Measurements from ENCODE around the gene WNT10A.

The WNT10A gene

DNA sequence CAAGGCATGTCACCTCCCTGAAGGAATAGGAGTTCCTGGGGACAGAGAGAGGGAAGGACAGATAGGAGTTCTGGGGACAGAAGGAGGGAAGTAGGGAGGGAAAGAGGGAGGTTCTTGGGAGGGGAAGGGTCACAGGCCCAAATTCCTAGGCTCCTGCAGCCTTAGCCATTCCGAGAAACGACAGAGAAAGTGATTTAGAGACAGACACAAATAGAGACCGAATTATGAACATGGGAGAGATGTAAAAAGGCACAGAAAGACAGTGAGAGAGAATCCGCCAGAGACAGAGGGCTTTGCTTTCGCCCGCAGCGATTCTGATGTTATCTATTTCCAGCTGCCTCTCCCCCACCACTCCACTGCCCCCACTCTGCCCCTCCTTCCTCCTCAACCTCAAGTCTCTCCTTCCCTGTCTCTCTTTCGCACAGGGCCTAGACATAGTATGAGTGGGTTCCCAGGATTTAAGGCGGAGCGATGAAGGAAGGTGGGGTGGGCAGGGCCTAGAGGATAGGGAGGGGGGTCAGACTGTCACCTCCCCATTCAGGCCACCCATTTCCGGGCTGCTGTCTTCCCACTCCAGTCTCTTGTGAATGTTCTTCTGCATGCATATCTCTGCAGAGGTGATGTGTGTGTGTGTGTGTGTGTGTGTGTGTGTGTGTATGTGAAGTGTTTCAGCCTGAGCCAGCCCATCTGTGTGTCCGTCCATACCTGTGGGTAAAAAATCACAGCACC lies 24.3 kb upstream of the WNT10A start:
- ChIA-PET CTCF (interaction anchor here (0.9 to 1.8 kb wide), 5 partner anchors 20 to 146 kb away, joined by 3 to 5 read pairs (median 3); partner anchors contain the start of gene TTLL4), POLR2A (no interaction called here)
- no peak for DNase-seq (ENCODE audit: extremely low spot score)
- TF ChIP-seq TARDBP (IDR thresholded peaks at IDR 0.05), result no peak
- no peak for TF ChIP-seq HDGF (IDR thresholded peaks at IDR 0.05; ENCODE audit: borderline replicate concordance)
- TF ChIP-seq, protein P1, sequence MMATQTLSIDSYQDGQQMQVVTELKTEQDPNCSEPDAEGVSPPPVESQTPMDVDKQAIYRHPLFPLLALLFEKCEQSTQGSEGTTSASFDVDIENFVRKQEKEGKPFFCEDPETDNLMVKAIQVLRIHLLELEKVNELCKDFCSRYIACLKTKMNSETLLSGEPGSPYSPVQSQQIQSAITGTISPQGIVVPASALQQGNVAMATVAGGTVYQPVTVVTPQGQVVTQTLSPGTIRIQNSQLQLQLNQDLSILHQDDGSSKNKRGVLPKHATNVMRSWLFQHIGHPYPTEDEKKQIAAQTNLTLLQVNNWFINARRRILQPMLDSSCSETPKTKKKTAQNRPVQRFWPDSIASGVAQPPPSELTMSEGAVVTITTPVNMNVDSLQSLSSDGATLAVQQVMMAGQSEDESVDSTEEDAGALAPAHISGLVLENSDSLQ (IDR thresholded peaks at IDR 0.05), result no peak
- TF ChIP-seq SP1 (IDR thresholded peaks at IDR 0.05), result no peak
- no peak for TF ChIP-seq ELF4 (IDR thresholded peaks at IDR 0.05)

DNA sequence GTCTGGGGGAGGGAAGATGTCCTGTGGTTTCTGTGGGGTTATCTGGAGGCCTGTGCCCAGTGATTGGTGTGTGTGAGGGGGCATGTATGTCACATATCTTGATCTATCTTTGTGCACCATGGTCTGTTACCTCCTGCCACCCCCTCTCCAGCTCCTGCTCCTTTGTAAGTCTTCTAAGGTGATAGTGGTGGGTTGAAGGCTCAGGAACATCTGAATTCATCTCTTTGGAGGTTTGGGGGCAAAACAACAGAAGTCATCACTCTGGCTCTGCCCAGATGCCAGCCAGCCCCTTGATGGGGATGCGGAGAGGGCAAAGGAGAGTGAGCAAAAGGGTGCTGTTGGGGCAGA lies 23.8 kb upstream of the WNT10A start:
- CTCF ChIA-PET, result interaction anchor here (0.6 kb wide), 1 partner anchor 323 kb away, joined by 3 read pairs; no protein-coding TSS in a partner anchor
- POLR2A ChIA-PET, result no interaction called here
- TF ChIP-seq CTBP1 (IDR thresholded peaks at IDR 0.05; ENCODE audit: borderline replicate concordance) (no peak), L3MBTL2 (conservative IDR thresholded peaks at IDR 0.05) (no peak), BHLHE40 (IDR thresholded peaks at IDR 0.05; ENCODE audit: borderline replicate concordance) (no peak), ZNF384 (IDR thresholded peaks at IDR 0.05) (no peak), FOXK2 (IDR thresholded peaks at IDR 0.05) (no peak), LEF1 (IDR thresholded peaks at IDR 0.05; ENCODE audit: borderline replicate concordance) (no peak), HDGF (IDR thresholded peaks at IDR 0.05; ENCODE audit: borderline replicate concordance) (no peak), ELF4 (IDR thresholded peaks at IDR 0.05) (no peak), NFRKB (IDR thresholded peaks at IDR 0.05) (no peak)
- TF ChIP-seq, protein P1 (IDR thresholded peaks at IDR 0.05), result no peak
- no peak for DNase-seq (ENCODE audit: extremely low spot score)

DNA sequence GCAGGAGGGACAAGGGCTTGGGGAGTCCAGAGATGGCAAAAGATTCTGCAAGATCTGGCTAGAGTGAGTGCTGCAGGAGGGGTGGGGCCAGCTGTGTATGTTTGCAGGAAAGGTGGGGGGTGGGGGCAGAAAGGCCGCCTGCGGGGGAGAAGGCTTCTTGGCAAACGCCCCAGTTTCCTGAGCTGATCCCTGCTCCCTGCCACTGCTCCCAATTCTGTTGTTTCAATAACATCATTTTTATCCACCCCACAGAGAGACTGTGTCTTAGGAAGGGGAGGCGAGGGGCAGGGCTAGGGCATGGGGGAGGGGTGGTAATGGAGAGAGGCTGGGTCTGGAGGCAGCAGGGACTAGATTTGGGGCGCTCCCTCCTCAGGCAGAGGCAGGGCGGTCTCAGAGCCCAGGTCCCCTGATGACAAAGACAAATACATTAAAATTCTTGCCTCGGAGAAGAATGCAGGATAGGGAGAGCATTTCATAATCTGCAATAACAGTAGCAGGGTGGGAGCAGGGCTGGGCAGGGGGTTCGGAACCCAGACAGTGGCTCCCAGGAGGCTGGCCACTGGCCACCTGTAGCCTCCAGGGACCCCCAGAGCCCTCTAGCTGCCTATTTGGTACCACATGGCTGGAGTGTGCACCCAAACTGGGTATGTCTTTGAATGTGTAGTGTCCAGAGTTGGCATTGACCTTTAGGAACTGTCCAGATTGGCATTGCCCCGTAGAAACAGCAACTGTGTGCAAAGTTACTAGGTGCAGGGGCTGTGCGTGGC lies 23.1 kb upstream of the WNT10A start:
- ChIA-PET POLR2A (no interaction called here), CTCF (interaction anchor here (0.6 to 1.3 kb wide), 2 partner anchors 41 to 324 kb away, joined by 3 read pairs; no protein-coding TSS in a partner anchor)
- DNase-seq (ENCODE audit: extremely low spot score), result no peak
- no peak for TF ChIP-seq CTBP1 (IDR thresholded peaks at IDR 0.05; ENCODE audit: borderline replicate concordance)
- no peak for TF ChIP-seq L3MBTL2 (conservative IDR thresholded peaks at IDR 0.05)
- TF ChIP-seq ELF4 (IDR thresholded peaks at IDR 0.05), result no peak
- no peak for TF ChIP-seq LEF1 (IDR thresholded peaks at IDR 0.05; ENCODE audit: borderline replicate concordance)
- TF ChIP-seq BHLHE40 (IDR thresholded peaks at IDR 0.05; ENCODE audit: borderline replicate concordance), result no peak
- TF ChIP-seq ARNT (IDR thresholded peaks at IDR 0.05), result no peak
- TF ChIP-seq, protein P1 (IDR thresholded peaks at IDR 0.05), result no peak
- no peak for TF ChIP-seq SUZ12 (IDR thresholded peaks at IDR 0.05)
- no peak for TF ChIP-seq HDGF (IDR thresholded peaks at IDR 0.05; ENCODE audit: borderline replicate concordance)
- no peak for TF ChIP-seq FOXK2 (IDR thresholded peaks at IDR 0.05)

DNA sequence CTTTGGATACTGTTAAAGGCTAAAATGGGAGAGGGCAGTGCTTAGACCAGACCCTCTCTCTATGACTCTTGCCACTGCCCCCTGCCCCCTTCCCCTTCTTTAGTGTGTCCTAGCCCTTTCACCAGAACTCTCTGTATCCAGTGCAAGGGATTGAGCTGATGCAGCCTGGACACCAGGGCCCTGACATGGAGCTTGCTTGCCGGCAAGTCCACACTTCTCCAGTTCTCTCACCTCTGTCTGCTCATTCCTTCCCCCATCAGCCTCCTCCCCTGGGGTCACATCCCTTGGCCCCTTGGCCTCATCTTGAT lies 22.6 kb upstream of the WNT10A start:
- POLR2A ChIA-PET, result no interaction called here
- no peak for DNase-seq (ENCODE audit: extremely low spot score)
- TF ChIP-seq HDGF (IDR thresholded peaks at IDR 0.05; ENCODE audit: borderline replicate concordance), result no peak
- TF ChIP-seq, protein P1 (IDR thresholded peaks at IDR 0.05), result no peak
- TF ChIP-seq L3MBTL2 (conservative IDR thresholded peaks at IDR 0.05), result no peak
- no peak for TF ChIP-seq BHLHE40 (IDR thresholded peaks at IDR 0.05; ENCODE audit: borderline replicate concordance)
- CTCF ChIA-PET, result interaction anchor here (1.3 kb wide), 1 partner anchor 40 kb away, joined by 3 read pairs; no protein-coding TSS in a partner anchor

DNA sequence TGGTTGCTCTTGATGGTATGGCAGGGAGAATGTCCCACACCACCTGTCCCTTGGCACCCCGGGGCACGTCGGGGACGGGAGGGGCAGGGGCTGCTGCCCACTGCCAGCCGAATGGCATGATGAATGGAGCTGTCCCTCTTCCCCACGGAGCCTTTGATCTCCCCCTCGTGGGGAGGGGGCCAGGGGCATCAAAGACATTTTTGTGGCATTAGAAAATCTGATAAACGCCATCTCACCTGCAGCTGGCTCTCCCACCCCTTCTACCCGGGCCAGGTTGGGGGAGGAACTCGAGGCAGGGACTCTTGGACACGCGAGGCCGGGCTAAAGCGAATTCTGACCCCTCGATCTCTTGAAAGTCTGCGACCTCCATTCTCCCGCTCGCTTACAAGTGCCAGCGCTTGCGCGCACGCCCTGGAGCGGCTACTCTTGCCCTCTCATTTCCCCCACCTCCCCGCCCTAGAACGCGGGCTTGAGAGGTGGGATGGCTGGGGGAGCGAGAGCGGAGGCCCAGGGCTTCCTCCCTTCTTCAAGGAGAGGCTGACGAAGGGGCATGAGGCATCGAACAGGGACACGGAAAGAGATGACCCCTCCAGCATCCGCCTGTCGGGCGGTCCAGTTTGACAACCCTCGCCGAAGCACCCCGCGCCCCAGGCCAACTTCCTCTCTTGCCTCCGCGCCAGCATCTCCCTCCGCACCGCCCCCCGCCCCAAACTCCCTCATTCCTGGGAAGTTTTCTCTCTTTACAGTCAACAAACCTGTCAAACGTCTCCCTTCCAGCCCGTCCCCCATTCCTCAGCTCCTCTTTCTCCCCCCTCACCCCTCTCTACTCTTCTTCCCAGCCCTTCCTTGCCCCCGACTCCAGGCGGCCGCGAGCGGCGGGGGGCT lies 21.7 kb upstream of the WNT10A start:
- CTCF ChIA-PET, result interaction anchor here (1.0 to 1.3 kb wide), 2 partner anchors 39 to 121 kb away, joined by 3 to 4 read pairs; no protein-coding TSS in a partner anchor
- TF ChIP-seq, protein P1 (IDR thresholded peaks at IDR 0.05), result no peak
- no peak for TF ChIP-seq HDGF (IDR thresholded peaks at IDR 0.05; ENCODE audit: borderline replicate concordance)
- no peak for TF ChIP-seq ARNT (IDR thresholded peaks at IDR 0.05)
- TF ChIP-seq LEF1 (IDR thresholded peaks at IDR 0.05; ENCODE audit: borderline replicate concordance), result no peak
- TF ChIP-seq CTBP1 (IDR thresholded peaks at IDR 0.05; ENCODE audit: borderline replicate concordance), result no peak
- TF ChIP-seq L3MBTL2 (conservative IDR thresholded peaks at IDR 0.05), result no peak
- TF ChIP-seq ZNF384 (IDR thresholded peaks at IDR 0.05), result no peak
- no peak for TF ChIP-seq BHLHE40 (IDR thresholded peaks at IDR 0.05; ENCODE audit: borderline replicate concordance)
- POLR2A ChIA-PET, result no interaction called here
- no peak for DNase-seq (ENCODE audit: extremely low spot score)

Data from HEK293T (cell line).